ENCODE measurements around the gene GRIA1.

Gene GRIA1

GRCh38 chr5:153542536-153542935, 52.1 kb downstream of the GRIA1 start:
- no peak for TF ChIP-seq CTCF (IDR thresholded peaks at IDR 0.05; ENCODE audit: borderline replicate concordance, insufficient read depth, low read depth, low read length)
- H3K4me3 ChIP-seq (ENCODE audit: low read depth, low read length): no peak overlapping the region

GRCh38 chr5:153543288-153543687, 52.8 kb downstream of the GRIA1 start:
- TF ChIP-seq CTCF (IDR thresholded peaks at IDR 0.05; ENCODE audit: borderline replicate concordance, insufficient read depth, low read depth, low read length): no peak
- H3K4me3 ChIP-seq (ENCODE audit: low read depth, low read length): no peak overlapping the region

- H3K4me3 ChIP-seq (ENCODE audit: low read depth, low read length): no peak overlapping the region
- TF ChIP-seq CTCF (IDR thresholded peaks at IDR 0.05; ENCODE audit: borderline replicate concordance, insufficient read depth, low read depth, low read length): no peak
Observed at GRCh38 chr5:153543959-153544470, 53.5 kb downstream of the GRIA1 start.

GRCh38 chr5:153544706-153545105, 54.2 kb downstream of the GRIA1 start:
- no peak overlapping the region for H3K4me3 ChIP-seq (ENCODE audit: low read depth, low read length)
- TF ChIP-seq CTCF (IDR thresholded peaks at IDR 0.05; ENCODE audit: borderline replicate concordance, insufficient read depth, low read depth, low read length): no peak

GRCh38 chr5:153546566-153546965, 56.1 kb downstream of the GRIA1 start:
- H3K4me3 ChIP-seq (ENCODE audit: low read depth, low read length): no peak overlapping the region
- TF ChIP-seq CTCF (IDR thresholded peaks at IDR 0.05; ENCODE audit: borderline replicate concordance, insufficient read depth, low read depth, low read length): no peak

GRCh38 chr5:153551537-153552079, 61.1 kb downstream of the GRIA1 start:
- no peak overlapping the region for H3K4me3 ChIP-seq (ENCODE audit: low read depth, low read length)
- no peak for TF ChIP-seq CTCF (IDR thresholded peaks at IDR 0.05; ENCODE audit: borderline replicate concordance, insufficient read depth, low read depth, low read length)

GRCh38 chr5:153552886-153553285, 62.4 kb downstream of the GRIA1 start:
- no peak for TF ChIP-seq CTCF (IDR thresholded peaks at IDR 0.05; ENCODE audit: borderline replicate concordance, insufficient read depth, low read depth, low read length)

More at GRCh38 chr5:153552886-153553285, 62.4 kb downstream of the GRIA1 start:
- H3K4me3 ChIP-seq (ENCODE audit: low read depth, low read length): no peak overlapping the region
